A549 treated with DMSO at 1 μM for 4 hours (cell line): ENCODE measurements around the gene OR7D2. TPM values are rescaled to one million over a fixed set of nuclear protein-coding genes. Genes with fewer than 3 reads are reported as not detected.

ENCODE experiments used
- total RNA-seq: library from RNA; stranded (reverse); fragments of 200-300 nt; extraction: Qiagen RNA extraction; gene quantifications from 5 replicates; pipeline ENCODE4 v1.2.3, GENCODE V29; 2022; ENCODE audit warnings: low read depth

The OR7D2 gene
- not detected in 5 replicates for total RNA-seq

DNA sequence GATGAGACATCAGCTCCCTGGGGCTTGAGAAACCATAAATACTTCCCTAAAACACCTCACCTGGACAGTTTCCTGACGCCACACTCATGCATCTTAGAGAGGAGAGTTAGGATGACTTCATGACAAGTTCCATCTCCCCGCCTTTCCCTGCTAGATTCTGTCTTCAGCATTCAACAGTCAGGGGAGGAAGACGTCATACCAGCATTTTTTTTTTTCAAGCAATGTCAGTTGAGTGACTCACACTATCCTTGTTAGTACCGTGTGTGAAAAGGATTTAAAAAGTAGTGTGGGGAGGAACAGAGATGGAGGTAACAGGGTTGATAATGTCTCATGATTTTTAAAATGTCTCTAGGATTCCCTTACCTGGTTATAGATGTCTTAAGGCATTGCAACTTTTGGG lies at the start of gene OR7D2:
Gene OR7D2 (plus strand): TSS at position 79 of the 400 bp plus-strand sequence. CDS start 6,803 bp downstream, outside the sequence.

GRCh38 chr19:9140159-9140874 lies 38.5 kb upstream of the OR7D2 start, which contains the start of gene ZNF317:
ZNF317 (plus strand) TSS chr19:9140397; CDS start chr19:9156017, 15,620 bp downstream.

GRCh38 chr19:9219489-9219888 lies 40.7 kb downstream of the OR7D2 start, which contains the start of gene OR7D4:
OR7D4 (minus strand) TSS chr19:9219589; CDS start chr19:9214837, 4,752 bp downstream.

Other genes with a start within 250 kb of the OR7D2 start
- gene MUC16, start 168.6 kb upstream of the OR7D2 start, total RNA-seq, result 0.03 to 0.08 TPM (median 0.06 TPM) in 5 replicates
- gene OR1M1, start 91.9 kb upstream of the OR7D2 start, total RNA-seq, result not detected in 5 replicates
- gene OR7G2, start 71.5 kb upstream of the OR7D2 start, total RNA-seq, result not detected in 5 replicates
- not detected in 5 replicates for gene OR7G1, start 63.2 kb upstream of the OR7D2 start, total RNA-seq
- not detected in 5 replicates for gene OR7G3, start 52.0 kb upstream of the OR7D2 start, total RNA-seq
- gene ZNF317, start 38.6 kb upstream of the OR7D2 start, total RNA-seq, result 17.5 to 21.9 TPM (median 19.7 TPM) in 5 replicates
- gene OR7D4, start 40.6 kb downstream of the OR7D2 start, total RNA-seq, result not detected in 5 replicates
- gene OR7E24, start 72.0 kb downstream of the OR7D2 start, total RNA-seq, result not detected in 5 replicates
- 0.95 to 1.9 TPM (median 1.5 TPM) in 5 replicates for gene ZNF699, start 130.9 kb downstream of the OR7D2 start, total RNA-seq
- 3.6 to 6.4 TPM (median 5.7 TPM) in 5 replicates for gene ZNF559, start 145.2 kb downstream of the OR7D2 start, total RNA-seq
- gene ZNF177, start 184.0 kb downstream of the OR7D2 start, total RNA-seq, result 0.38 to 0.53 TPM (median 0.43 TPM) in 5 replicates